Activated T-helper 2 cell treated with anti-CD3 and anti-CD28 coated beads, Interferon-gamma antibody, Interleukin-2, Interleukin-4, amounts not matched to agents 10 μg/mL and 5 μg/mL and 100 μg/mL, durations not matched to agents 14 hours and 24 hours and 36 hours (primary cell): ENCODE measurements around the gene KIF21A. TPM values are rescaled to one million over a fixed set of nuclear protein-coding genes. Genes with fewer than 3 reads are reported as not detected.

Experiments
- DNase-seq: peaks from one replicate; pipeline ENCODE4 v3.0.0; 2021; ENCODE audit warnings: low spot score
- H3K27ac Mint-ChIP-seq: one replicate; pipeline ENCODE4 v1.8.0; 2021; ENCODE audit warnings: mixed read lengths
- H3K27me3 Mint-ChIP-seq: one replicate; pipeline ENCODE4 v1.8.0; 2021; ENCODE audit warnings: low read depth, mixed read lengths
- H3K36me3 Mint-ChIP-seq: one replicate; pipeline ENCODE4 v1.8.0; 2021; ENCODE audit warnings: low read depth, mixed read lengths
- H3K4me1 Mint-ChIP-seq: one replicate; pipeline ENCODE4 v1.8.0; 2021; ENCODE audit warnings: low read depth, mixed read lengths
- H3K4me3 Mint-ChIP-seq: one replicate; pipeline ENCODE4 v1.8.0; 2021; ENCODE audit warnings: low read depth, mild to moderate bottlenecking, moderate library complexity, mixed read lengths
- H3K9me3 Mint-ChIP-seq: one replicate; pipeline ENCODE4 v1.8.0; 2021; ENCODE audit warnings: mixed read lengths
- intact Hi-C: fragments of 100-400 bp; cut with micrococcal nuclease; formaldehyde crosslinking; loops from one replicate; pipeline ENCODE4 v1.15.1; 2023
- total RNA-seq: library from RNA; stranded (reverse); gene quantifications from 2 replicates; pipeline ENCODE4 v1.2.3, GENCODE V29; 2022

KIF21A gene
- total RNA-seq, 1 donor from 2014 or later: 35.0 TPM

- no peak for DNase-seq
- Mint-ChIP-seq H3K27ac (no peak overlapping the region), H3K27me3 (no peaks in the 10 kb centered on the region), H3K9me3 (no peaks in the 10 kb centered on the region), H3K4me1 (peaks cover 2% of the 10 kb centered on the region), H3K4me3 (no peak overlapping the region), H3K36me3 (peaks cover 6% of the 10 kb centered on the region)
- intact Hi-C loops: no loop called here
Observed at GRCh38 chr12:39393890-39394289, 49.0 kb downstream of the KIF21A start.

GRCh38 chr12:39393179-39393578, 49.7 kb downstream of the KIF21A start:
- DNase-seq: no peak
- intact Hi-C loops: no loop called here
- no peak overlapping the region for H3K27ac Mint-ChIP-seq
- no peaks in the 10 kb centered on the region for H3K27me3 Mint-ChIP-seq
- peaks cover 2% of the 10 kb centered on the region for H3K4me1 Mint-ChIP-seq
- peaks cover 6% of the 10 kb centered on the region for H3K36me3 Mint-ChIP-seq
- no peak overlapping the region for H3K4me3 Mint-ChIP-seq
- H3K9me3 Mint-ChIP-seq: no peaks in the 10 kb centered on the region

- peaks cover 4% of the 10 kb centered on the region for H3K36me3 Mint-ChIP-seq
- no peak overlapping the region for H3K27ac Mint-ChIP-seq
- H3K27me3 Mint-ChIP-seq: no peaks in the 10 kb centered on the region
- intact Hi-C loops: no loop called here
- peaks cover 2% of the 10 kb centered on the region for H3K4me1 Mint-ChIP-seq
- H3K4me3 Mint-ChIP-seq: no peak overlapping the region
- no peaks in the 10 kb centered on the region for H3K9me3 Mint-ChIP-seq
- DNase-seq: no peak
Observed at GRCh38 chr12:39392154-39392925, 50.6 kb downstream of the KIF21A start.

- H3K4me3 Mint-ChIP-seq: no peak overlapping the region
- H3K4me1 Mint-ChIP-seq: peaks cover 2% of the 10 kb centered on the region
- intact Hi-C loops: no loop called here
Observed at GRCh38 chr12:39390752-39391151, 52.2 kb downstream of the KIF21A start.

DNA sequence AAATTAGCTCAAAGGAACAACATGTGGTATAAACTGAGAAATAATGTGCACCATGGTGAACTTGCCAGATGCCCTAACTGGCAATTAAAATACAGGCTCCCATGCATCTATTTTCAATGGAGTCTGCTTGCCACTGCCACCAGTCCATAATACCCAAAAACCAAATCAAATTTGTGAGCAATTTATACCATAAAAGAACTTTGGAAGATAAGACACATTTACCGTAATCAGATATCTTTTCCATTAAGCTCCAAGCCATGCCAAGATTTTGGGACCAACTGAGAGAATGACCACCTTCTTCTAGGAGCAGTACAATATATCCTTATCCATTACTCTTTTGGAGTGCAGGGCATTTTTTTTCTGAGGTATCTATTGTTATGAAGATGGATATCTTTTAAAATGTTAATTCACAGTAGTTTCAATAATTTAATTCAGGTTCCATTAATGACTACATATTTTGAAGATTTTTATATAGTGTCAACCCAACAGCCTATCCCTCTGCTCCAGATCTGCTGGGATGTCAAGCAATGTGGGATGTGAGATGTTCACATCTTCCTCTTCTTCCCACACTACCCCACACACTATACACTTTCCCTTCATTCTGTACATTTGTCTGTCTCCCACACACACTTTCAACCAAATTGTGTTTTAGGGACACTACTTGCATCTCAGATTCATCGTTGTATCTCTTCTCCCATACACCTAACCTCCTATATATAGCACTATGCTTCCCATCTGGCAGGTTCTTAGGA, 53.3 kb downstream of the KIF21A start:
- no peaks in the 10 kb centered on the region for H3K27me3 Mint-ChIP-seq
- no peak overlapping the region for H3K27ac Mint-ChIP-seq
- no peaks in the 10 kb centered on the region for H3K9me3 Mint-ChIP-seq
- H3K4me3 Mint-ChIP-seq: no peak overlapping the region
- peaks cover 4% of the 10 kb centered on the region for H3K36me3 Mint-ChIP-seq
- intact Hi-C loops: no loop called here
- no peak for DNase-seq
- H3K4me1 Mint-ChIP-seq: no peaks in the 10 kb centered on the region

More at GRCh38 chr12:39390752-39391151, 52.2 kb downstream of the KIF21A start:
- H3K27ac Mint-ChIP-seq: no peak overlapping the region
- peaks cover 4% of the 10 kb centered on the region for H3K36me3 Mint-ChIP-seq
- no peak for DNase-seq
- H3K9me3 Mint-ChIP-seq: no peaks in the 10 kb centered on the region
- H3K27me3 Mint-ChIP-seq: no peaks in the 10 kb centered on the region

GRCh38 chr12:39386335-39386734, 56.6 kb downstream of the KIF21A start:
- Mint-ChIP-seq H3K36me3 (peaks cover 2% of the 10 kb centered on the region), H3K9me3 (no peaks in the 10 kb centered on the region)
- intact Hi-C loops: no loop called here

DNA sequence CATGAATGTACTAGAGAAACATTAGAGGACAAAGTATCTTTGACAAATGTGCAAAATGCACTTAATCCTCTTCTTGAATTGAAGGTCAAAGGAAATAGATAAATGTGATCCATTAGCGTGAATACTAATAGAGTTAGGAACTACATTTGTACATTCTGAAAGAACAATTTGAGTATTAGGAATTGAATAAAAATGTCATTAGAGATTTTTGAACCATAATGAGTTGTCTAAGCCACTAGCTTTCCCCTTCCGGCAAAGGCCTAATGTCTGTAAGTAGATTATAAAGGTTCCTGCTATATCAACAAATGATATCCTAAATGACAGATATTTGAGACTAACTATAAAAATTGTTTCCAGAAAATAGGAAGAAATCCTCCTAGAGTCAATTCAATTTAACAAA, 59.8 kb downstream of the KIF21A start:
- Mint-ChIP-seq H3K9me3 (no peaks in the 10 kb centered on the region), H3K4me1 (peaks cover 3% of the 10 kb centered on the region), H3K4me3 (no peak overlapping the region), H3K36me3 (peaks cover 2% of the 10 kb centered on the region), H3K27me3 (no peaks in the 10 kb centered on the region), H3K27ac (no peak overlapping the region)
- no peak for DNase-seq
- intact Hi-C loops: no loop called here

More at GRCh38 chr12:39386335-39386734, 56.6 kb downstream of the KIF21A start:
- Mint-ChIP-seq H3K4me1 (no peaks in the 10 kb centered on the region), H3K4me3 (no peak overlapping the region), H3K27me3 (no peaks in the 10 kb centered on the region), H3K27ac (no peak overlapping the region)
- DNase-seq: no peak

DNA sequence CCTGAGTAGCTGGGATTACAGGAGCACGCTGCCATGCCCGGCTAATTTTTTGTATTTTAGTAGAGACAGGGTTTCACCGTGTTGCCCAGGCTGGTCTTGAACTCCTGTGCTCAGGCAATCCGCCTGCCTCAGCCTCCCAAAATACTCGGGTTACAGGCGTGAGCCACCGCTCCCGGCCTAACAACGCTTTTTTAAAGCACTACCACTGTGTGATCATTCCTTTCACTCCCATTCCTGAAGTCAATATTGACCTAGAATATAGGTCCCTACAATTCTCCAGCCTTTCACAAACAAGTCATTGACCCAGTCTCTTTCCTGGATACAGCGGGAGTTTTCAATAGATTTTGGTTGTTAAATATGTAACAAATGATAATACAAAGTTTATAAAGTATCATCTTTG, 62.8 kb downstream of the KIF21A start:
- no peak overlapping the region for H3K4me3 Mint-ChIP-seq
- no peaks in the 10 kb centered on the region for H3K27me3 Mint-ChIP-seq
- no peaks in the 10 kb centered on the region for H3K9me3 Mint-ChIP-seq
- H3K4me1 Mint-ChIP-seq: peaks cover 12% of the 10 kb centered on the region
- intact Hi-C loops: no loop called here
- DNase-seq: no peak
- no peak overlapping the region for H3K27ac Mint-ChIP-seq
- peaks cover 2% of the 10 kb centered on the region for H3K36me3 Mint-ChIP-seq

DNA sequence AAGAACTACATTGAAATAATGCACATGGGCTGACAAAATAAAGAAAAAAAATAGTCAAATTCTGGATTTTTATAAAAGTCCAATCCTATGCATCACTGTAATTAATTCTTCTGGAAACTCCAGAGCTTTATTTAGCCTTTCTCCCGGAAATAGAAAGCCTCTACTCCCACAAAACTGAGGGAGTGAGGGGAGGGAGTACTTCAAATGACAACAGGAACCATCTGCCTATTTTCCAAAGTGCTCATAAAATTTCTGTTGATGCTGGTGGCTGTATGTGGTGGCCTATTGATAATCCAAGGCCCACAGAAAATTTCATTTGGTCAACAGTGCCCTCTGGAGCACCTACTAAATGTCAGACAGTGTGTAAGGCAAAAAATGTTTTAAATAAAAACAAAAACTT, 64.6 kb downstream of the KIF21A start:
- intact Hi-C loops: no loop called here
- no peak overlapping the region for H3K4me3 Mint-ChIP-seq

GRCh38 chr12:39375206-39375808, 67.6 kb downstream of the KIF21A start:
- no peak overlapping the region for H3K4me3 Mint-ChIP-seq
- H3K36me3 Mint-ChIP-seq: peaks cover 8% of the 10 kb centered on the region
- H3K27ac Mint-ChIP-seq: no peak overlapping the region
- peaks cover 30% of the 10 kb centered on the region for H3K4me1 Mint-ChIP-seq
- DNase-seq: no peak
- H3K27me3 Mint-ChIP-seq: no peaks in the 10 kb centered on the region
- H3K9me3 Mint-ChIP-seq: peaks cover 5% of the 10 kb centered on the region
- intact Hi-C loops: no loop called here

More for the DNA sequence above, 64.6 kb downstream of the KIF21A start:
- no peak for DNase-seq
- Mint-ChIP-seq H3K36me3 (peaks cover 2% of the 10 kb centered on the region), H3K9me3 (no peaks in the 10 kb centered on the region), H3K27me3 (no peaks in the 10 kb centered on the region), H3K27ac (no peak overlapping the region), H3K4me1 (peaks cover 14% of the 10 kb centered on the region)

DNA sequence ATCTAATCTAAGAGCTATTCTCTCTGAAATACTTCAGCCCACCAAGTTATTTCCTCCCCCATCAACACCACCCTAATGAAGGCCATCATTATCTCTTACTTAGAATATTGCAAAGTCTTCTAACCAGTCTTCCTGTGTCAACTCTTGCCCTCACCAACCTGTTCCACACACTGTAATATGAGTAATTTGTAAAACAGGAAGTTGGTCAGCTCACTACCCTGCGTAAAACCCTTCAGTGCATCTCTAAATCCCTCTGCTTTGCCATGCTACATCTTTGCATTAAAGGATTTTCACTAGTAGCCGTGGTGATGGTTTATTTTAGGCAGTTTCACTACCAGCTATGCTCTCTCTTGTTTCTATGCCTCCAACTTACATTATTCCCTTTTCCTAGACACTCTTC, 70.0 kb downstream of the KIF21A start:
- H3K9me3 Mint-ChIP-seq: peaks cover 5% of the 10 kb centered on the region
- peaks cover 15% of the 10 kb centered on the region for H3K36me3 Mint-ChIP-seq
- peak overlapping the region; percentile 79 for H3K27ac Mint-ChIP-seq
- H3K4me1 Mint-ChIP-seq: peaks cover 35% of the 10 kb centered on the region
- intact Hi-C loops: loop anchor here (1.0 to 5.0 kb wide), 5 partner anchors 32 to 248 kb away; partner anchors contain the start of gene KIF21A
- H3K4me3 Mint-ChIP-seq: no peak overlapping the region
- peak; percentile 10 for DNase-seq
- no peaks in the 10 kb centered on the region for H3K27me3 Mint-ChIP-seq

DNA sequence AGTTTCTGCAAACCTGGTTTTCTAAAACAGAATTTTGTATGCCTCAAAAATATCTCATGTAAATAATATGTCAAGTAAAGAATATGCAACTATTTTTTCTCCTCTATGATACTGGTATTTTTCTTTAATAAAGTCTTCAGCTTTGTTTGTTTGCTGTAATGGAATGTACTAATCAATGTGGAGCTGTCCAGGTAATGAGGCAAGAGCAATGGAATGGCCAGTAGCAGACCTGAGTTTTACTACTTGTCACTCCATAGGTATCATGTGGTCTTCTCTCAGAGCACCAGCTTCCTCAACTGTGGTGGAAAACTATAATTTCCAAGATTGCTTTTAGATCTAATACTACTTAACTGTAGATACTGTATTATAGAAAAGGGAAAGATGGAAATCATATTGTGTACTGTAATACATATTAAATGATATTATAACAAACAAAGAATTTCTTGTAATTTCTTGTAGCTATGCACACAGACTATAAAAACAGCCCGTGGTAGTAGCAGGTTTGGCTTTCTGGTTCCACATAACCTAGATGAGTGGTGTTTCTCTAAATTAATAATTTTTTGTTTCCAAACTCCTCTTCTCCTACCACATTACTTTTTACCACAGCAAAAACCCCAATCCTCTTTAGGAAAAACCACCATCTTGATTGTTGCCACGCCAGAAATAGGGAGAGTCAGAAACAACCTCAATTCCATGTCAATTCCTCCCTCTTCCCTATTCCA, 70.6 kb downstream of the KIF21A start:
- intact Hi-C loops: loop anchor here (2.0 to 5.0 kb wide), 3 partner anchors 32 to 248 kb away; no protein-coding TSS in a partner anchor
- Mint-ChIP-seq H3K36me3 (peaks cover 16% of the 10 kb centered on the region), H3K4me3 (no peak overlapping the region), H3K9me3 (peaks cover 5% of the 10 kb centered on the region), H3K4me1 (peaks cover 34% of the 10 kb centered on the region), H3K27me3 (no peaks in the 10 kb centered on the region), H3K27ac (peak overlapping the region; percentile 79)
- no peak for DNase-seq
